ENCODE data around the gene AADACL4.

DNA sequence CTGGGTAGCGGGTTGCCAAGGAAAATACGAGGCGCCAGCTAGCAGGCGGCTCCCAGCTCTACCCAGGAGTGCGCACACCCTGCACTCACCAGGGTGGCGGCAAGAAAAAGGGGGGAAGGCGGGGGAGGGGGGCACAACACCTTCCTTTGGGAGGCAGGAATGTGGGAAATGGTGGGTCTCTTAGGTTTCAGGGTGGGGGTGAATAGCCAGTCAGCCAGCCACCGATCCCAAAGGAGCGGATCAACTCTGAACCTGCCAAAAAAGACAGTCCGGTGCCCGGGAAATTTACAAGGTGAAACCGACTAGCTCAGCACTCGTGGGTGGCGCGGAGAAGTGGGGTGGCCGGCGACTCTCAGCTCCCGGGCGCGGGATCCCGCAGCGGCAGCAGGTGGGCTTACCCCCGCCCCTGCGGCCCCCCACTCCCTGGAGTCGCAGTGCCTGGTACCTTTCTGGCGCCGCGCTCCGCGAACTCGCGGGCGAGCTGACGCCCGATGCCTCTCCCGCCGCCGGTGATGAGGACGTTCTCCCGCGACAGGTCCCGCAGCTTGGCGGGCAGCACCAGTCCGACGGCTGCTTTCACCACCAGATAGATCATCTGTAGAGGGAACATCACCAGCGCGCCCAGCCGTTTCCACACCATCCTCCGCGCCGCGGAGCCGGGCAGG, 27.0 kb upstream of the AADACL4 start:
- TF ChIP-seq, protein P1, sequence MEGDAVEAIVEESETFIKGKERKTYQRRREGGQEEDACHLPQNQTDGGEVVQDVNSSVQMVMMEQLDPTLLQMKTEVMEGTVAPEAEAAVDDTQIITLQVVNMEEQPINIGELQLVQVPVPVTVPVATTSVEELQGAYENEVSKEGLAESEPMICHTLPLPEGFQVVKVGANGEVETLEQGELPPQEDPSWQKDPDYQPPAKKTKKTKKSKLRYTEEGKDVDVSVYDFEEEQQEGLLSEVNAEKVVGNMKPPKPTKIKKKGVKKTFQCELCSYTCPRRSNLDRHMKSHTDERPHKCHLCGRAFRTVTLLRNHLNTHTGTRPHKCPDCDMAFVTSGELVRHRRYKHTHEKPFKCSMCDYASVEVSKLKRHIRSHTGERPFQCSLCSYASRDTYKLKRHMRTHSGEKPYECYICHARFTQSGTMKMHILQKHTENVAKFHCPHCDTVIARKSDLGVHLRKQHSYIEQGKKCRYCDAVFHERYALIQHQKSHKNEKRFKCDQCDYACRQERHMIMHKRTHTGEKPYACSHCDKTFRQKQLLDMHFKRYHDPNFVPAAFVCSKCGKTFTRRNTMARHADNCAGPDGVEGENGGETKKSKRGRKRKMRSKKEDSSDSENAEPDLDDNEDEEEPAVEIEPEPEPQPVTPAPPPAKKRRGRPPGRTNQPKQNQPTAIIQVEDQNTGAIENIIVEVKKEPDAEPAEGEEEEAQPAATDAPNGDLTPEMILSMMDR (IDR thresholded peaks at IDR 0.05; ENCODE audit: low read depth, low read length, poor library complexity, severe bottlenecking) = no peak
- TF ChIP-seq EZH2phosphoT487 (IDR thresholded peaks at IDR 0.05; ENCODE audit: borderline replicate concordance, low read length) = no peak; the same call in 1 of the 2 replicates
